Ascending aorta (tissue), 2 donors: ENCODE data around the gene NMNAT3. TPM values are rescaled to one million over a fixed set of nuclear protein-coding genes. Genes with fewer than 3 reads are reported as not detected.

Experiments used
- DNase-seq, 2 donors: peaks; one replicate each; pipeline ENCODE4 v3.0.0-alpha.2; 2019; ENCODE audit warnings: low spot score in 2 of 2
- H3K27ac ChIP-seq, 2 donors: fragments of 200-600 bp; sonication (generic); one replicate each; pipeline ENCODE4 v1.5.1; 2016 to 2017; ENCODE audit warnings: mild to moderate bottlenecking in 1 of 2
- H3K27me3 ChIP-seq: fragments of 200-600 bp; sonication (generic); one replicate; pipeline ENCODE4 v1.5.1; 2017
- H3K36me3 ChIP-seq, 2 donors: fragments of 200-600 bp; sonication (generic); one replicate each; pipeline ENCODE4 v1.5.1; 2016
- H3K4me1 ChIP-seq, 2 donors: fragments of 200-600 bp; sonication (generic); one replicate each; pipeline ENCODE4 v1.5.1; 2016 to 2017; ENCODE audit warnings: mild to moderate bottlenecking in 1 of 2
- H3K4me3 ChIP-seq, 2 donors: fragments of 200-600 bp; sonication (generic); one replicate each; pipeline ENCODE4 v1.5.1; 2016 to 2017; ENCODE audit warnings: mild to moderate bottlenecking in 1 of 2
- H3K9me3 ChIP-seq, 2 donors: fragments of 200-600 bp; sonication (generic); one replicate each; pipeline ENCODE4 v1.5.1; 2016
- intact Hi-C: fragments of 100-400 bp; cut with DNase I; formaldehyde crosslinking; loops from one replicate; pipeline ENCODE4 v1.15.1; 2023
- total RNA-seq: library from RNA; depleted of rRNA; stranded (reverse); fragments of >200 nt; gene quantifications from one replicate; pipeline ENCODE4 v1.1.0, GENCODE V29; 2016
- TF ChIP-seq, protein P1 (sequence below), 3 experiments: fragments of 200-600 bp in 2 of 3; fragments of 450-650 bp in 1 of 3; sonication (generic) in 2 of 3; IDR thresholded peaks; one replicate each; pipeline ENCODE4 v1.5.1; 2016 to 2019; ENCODE audit warnings: antibody characterized with exemption in 3 of 3, mild to moderate bottlenecking in 1 of 3, moderate library complexity in 1 of 3

NMNAT3 gene
- total RNA-seq: 1.2 TPM

DNA sequence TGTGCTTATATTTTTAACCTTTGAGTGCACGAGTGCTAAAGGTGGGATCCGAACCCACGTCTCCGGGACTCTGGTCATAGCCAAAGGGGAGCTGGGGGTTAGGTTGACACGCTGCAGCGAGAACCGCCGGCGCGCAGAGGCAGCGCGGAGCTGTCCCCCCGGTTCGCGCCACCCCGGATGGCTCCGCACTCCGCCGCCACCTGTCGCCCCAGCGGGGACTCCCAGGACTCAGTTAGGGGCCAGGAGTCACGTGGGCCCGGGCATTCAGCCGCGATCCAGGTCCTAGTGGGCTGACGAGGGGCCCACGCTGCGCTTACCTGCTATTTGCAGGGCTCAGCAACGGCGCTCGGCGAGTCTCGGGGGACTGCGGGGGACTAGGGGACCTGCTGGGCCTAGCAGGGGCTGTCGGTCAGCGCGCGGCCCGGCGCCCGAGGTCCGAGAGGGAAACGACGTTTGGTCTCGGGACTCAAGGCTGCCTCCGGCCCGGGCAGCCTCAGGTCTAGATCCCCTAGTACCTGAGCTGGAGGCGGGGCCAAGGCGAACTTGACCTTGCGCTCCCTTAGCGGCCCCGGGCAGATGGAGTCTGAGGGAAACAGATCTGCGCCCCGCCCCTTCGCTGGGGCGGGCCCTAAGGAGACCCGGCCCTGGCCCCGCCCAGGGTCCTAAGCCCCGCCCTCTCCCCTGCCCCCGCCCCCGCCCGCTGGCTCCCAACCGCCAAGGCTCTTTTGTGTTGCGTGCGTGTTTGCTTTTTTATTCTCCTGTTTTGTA lies at the start of gene NMNAT3:
Gene NMNAT3, minus strand, starts transcription at position 585 of the 768 bp plus-strand sequence. CDS start 50,248 bp downstream, outside the sequence.
- intact Hi-C loops: loop anchor here (5.0 to 10.0 kb wide), 2 partner anchors 140 to 1083 kb away; partner anchors contain the start of genes CEP70 and RBP1
- Histone ChIP-seq H3K27ac (peak within 1 kb of the TSS in 1 of 2 donors; percentile 46), H3K27me3 (no peaks in the 10 kb centered on the region), H3K9me3 (no peaks in the 10 kb centered on the region), H3K4me1 (no peaks in the 10 kb centered on the region), H3K4me3 (peak within 1 kb of the TSS; percentile 84 to 90), H3K36me3 (no peaks in the 10 kb centered on the region)
- DNase-seq: peak; percentile 21 to 88
- TF ChIP-seq, protein P1, sequence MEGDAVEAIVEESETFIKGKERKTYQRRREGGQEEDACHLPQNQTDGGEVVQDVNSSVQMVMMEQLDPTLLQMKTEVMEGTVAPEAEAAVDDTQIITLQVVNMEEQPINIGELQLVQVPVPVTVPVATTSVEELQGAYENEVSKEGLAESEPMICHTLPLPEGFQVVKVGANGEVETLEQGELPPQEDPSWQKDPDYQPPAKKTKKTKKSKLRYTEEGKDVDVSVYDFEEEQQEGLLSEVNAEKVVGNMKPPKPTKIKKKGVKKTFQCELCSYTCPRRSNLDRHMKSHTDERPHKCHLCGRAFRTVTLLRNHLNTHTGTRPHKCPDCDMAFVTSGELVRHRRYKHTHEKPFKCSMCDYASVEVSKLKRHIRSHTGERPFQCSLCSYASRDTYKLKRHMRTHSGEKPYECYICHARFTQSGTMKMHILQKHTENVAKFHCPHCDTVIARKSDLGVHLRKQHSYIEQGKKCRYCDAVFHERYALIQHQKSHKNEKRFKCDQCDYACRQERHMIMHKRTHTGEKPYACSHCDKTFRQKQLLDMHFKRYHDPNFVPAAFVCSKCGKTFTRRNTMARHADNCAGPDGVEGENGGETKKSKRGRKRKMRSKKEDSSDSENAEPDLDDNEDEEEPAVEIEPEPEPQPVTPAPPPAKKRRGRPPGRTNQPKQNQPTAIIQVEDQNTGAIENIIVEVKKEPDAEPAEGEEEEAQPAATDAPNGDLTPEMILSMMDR (IDR thresholded peaks at IDR 0.05): peak in 1 of 3 experiments; percentile 20

DNA sequence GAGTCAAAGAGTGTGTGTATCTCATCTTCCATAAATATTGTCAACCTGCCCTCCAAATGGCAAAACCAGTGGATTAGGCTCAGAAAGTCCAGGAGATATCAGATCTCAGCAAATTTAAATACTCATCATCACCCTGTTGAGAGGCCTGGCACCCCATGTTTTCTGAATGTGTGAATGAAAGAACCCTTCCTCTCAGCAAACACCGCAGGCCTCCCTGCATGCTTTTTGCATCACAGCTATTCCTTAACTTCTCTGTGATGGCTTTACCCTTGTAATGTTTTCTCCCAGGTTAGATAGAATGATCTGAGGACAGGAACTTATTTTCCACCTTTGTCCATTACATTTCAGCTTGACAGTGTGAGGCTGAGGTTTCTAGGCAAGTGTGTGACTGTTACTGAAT lies 43.6 kb upstream of the NMNAT3 start:
- Histone ChIP-seq H3K36me3 (no peaks in the 10 kb centered on the region), H3K4me3 (no peak overlapping the region), H3K27ac (no peak overlapping the region), H3K9me3 (no peaks in the 10 kb centered on the region), H3K4me1 (no peaks in the 10 kb centered on the region), H3K27me3 (no peaks in the 10 kb centered on the region)
- TF ChIP-seq, protein P1 (IDR thresholded peaks at IDR 0.05): no peak
- intact Hi-C loops: no loop called here
- DNase-seq: no peak

DNA sequence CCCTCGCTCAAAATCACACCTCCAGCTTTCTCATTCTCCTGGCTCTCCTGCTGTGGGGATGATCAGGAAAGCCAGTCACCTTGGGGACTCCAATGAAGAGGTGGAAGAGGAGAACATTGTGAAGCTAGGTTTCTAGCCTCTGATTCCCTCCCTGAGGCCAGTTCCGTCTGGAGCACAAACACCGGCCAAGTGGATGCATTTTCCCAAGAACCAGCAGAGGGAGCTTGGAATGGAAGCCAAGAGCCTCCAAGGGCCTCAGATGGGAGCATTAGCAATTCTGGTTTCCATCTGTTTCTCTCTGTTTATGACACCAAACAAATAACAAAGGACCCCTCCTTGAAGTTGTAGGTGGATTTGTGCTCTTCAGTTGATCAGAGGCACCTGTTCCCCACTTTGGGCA lies 40.6 kb upstream of the NMNAT3 start:
- intact Hi-C loops: no loop called here
- no peak overlapping the region for H3K27ac ChIP-seq
- DNase-seq: no peak

DNA sequence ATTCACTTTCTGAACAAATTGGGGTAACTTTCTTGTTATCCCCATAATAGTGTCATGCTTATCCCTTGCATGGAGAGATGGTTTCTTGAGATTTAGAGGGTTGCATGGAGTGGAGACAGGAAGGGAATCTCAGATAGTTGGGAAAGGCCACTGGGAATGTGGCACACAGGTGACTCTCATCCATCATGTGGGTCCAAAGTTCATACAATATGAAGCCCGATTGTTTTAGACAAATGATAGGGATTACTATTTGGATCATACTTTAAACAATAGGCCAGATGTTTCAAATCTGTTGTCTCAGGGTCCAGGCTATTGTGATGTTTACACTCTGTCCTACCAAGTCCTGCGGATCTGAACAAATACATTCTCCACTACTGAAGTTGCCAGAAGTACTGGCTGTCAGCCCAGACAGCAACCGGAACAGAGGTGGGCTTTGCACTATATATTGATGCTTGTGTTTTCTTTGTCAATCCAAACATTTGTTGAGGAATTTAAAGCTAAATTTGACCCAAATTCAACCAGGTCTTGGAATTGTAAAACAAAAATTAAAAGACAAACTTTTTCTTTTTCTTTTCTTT lies 39.2 kb upstream of the NMNAT3 start:
- intact Hi-C loops: no loop called here
- Histone ChIP-seq H3K27me3 (no peaks in the 10 kb centered on the region), H3K4me3 (no peak overlapping the region), H3K9me3 (no peaks in the 10 kb centered on the region), H3K36me3 (no peaks in the 10 kb centered on the region), H3K4me1 (no peaks in the 10 kb centered on the region), H3K27ac (no peak overlapping the region)
- no peak for DNase-seq
- TF ChIP-seq, protein P1 (IDR thresholded peaks at IDR 0.05): no peak

More for the DNA sequence above, 40.6 kb upstream of the NMNAT3 start:
- no peaks in the 10 kb centered on the region for H3K9me3 ChIP-seq
- H3K36me3 ChIP-seq: no peaks in the 10 kb centered on the region
- H3K4me3 ChIP-seq: no peak overlapping the region
- TF ChIP-seq, protein P1 (IDR thresholded peaks at IDR 0.05): peak in 1 of 3 experiments; percentile 16
- H3K4me1 ChIP-seq: no peaks in the 10 kb centered on the region
- no peaks in the 10 kb centered on the region for H3K27me3 ChIP-seq

DNA sequence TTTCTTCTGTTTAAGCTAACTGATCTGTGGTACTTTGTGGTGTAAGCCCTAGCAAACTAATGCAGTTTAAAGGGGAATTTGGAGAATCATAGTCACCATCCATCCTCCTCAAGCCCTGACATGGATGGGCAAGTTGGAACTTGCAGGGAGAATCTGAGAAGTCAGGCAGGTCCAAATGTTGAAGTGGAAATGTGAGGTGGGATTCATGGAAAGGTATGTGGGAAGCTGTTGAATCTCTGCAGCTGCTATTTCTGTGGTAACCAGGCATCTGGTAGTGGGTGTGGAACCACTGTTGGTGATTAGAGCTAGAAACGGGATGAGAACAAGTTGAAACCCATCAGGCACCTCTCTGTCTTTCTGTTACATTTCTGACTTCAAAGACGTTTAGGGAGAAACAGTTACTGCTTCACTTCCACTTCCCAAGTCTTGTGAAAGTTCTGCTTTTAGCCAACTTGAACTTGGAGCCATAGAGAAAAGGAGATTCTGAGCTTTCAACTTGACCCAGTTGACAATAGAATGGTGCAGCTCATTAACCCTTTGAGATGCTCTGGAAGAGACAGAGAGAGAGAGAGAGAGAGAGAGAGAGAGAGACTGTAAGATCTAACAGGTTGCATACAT lies 38.1 kb upstream of the NMNAT3 start:
- Histone ChIP-seq H3K4me1 (no peaks in the 10 kb centered on the region), H3K27ac (no peak overlapping the region), H3K4me3 (no peak overlapping the region), H3K27me3 (no peaks in the 10 kb centered on the region), H3K36me3 (no peaks in the 10 kb centered on the region), H3K9me3 (no peaks in the 10 kb centered on the region)
- TF ChIP-seq, protein P1 (IDR thresholded peaks at IDR 0.05): no peak
- intact Hi-C loops: no loop called here
- no peak for DNase-seq
